ENCODE results near the gene PRM2.

DNA sequence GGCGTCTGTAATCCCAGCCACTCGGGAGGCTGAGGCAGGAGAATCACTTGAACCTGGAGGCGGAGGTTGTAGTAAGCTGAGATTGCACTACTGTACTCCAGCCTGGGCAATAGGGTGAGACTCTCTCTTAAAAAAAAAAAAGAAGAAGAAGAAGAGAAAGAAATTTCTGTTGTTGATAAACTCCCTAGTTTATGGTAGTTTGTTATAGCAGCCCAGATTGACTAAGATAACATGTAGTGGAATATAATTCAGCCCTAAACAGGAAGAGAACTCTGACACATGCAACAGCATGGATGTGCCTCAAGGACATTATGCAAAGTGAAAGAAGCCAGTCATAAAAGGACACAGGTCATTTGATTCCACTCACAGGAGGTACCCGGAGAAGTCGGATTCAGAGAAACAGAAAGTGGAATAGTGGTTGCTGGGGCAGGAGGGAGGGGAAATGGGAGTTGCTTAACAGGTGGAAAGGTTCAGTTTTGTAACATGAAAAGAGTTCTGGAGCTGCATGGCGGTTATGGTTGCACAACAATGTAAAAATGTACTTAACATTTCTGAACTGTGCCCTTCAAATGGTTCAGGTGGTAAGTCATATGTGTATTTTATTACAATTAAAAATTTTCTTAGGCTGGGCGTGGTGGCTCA, 30.8 kb upstream of the PRM2 start:
- TF ChIP-seq TAF1 (IDR thresholded peaks at IDR 0.05; ENCODE audit: borderline replicate concordance, insufficient read depth, low read length) (no peak), POLR2AphosphoS5 (IDR thresholded peaks at IDR 0.05; ENCODE audit: low read depth, low read length) (no peak)
- TF ChIP-seq, protein P1, sequence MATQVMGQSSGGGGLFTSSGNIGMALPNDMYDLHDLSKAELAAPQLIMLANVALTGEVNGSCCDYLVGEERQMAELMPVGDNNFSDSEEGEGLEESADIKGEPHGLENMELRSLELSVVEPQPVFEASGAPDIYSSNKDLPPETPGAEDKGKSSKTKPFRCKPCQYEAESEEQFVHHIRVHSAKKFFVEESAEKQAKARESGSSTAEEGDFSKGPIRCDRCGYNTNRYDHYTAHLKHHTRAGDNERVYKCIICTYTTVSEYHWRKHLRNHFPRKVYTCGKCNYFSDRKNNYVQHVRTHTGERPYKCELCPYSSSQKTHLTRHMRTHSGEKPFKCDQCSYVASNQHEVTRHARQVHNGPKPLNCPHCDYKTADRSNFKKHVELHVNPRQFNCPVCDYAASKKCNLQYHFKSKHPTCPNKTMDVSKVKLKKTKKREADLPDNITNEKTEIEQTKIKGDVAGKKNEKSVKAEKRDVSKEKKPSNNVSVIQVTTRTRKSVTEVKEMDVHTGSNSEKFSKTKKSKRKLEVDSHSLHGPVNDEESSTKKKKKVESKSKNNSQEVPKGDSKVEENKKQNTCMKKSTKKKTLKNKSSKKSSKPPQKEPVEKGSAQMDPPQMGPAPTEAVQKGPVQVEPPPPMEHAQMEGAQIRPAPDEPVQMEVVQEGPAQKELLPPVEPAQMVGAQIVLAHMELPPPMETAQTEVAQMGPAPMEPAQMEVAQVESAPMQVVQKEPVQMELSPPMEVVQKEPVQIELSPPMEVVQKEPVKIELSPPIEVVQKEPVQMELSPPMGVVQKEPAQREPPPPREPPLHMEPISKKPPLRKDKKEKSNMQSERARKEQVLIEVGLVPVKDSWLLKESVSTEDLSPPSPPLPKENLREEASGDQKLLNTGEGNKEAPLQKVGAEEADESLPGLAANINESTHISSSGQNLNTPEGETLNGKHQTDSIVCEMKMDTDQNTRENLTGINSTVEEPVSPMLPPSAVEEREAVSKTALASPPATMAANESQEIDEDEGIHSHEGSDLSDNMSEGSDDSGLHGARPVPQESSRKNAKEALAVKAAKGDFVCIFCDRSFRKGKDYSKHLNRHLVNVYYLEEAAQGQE (IDR thresholded peaks at IDR 0.05; ENCODE audit: insufficient read depth in 1 of 2, low read depth in 2 of 2, low read length in 2 of 2): no peak

Measured in PFSK-1 (cell line).